ENCODE data around the gene PLD1.

DNA sequence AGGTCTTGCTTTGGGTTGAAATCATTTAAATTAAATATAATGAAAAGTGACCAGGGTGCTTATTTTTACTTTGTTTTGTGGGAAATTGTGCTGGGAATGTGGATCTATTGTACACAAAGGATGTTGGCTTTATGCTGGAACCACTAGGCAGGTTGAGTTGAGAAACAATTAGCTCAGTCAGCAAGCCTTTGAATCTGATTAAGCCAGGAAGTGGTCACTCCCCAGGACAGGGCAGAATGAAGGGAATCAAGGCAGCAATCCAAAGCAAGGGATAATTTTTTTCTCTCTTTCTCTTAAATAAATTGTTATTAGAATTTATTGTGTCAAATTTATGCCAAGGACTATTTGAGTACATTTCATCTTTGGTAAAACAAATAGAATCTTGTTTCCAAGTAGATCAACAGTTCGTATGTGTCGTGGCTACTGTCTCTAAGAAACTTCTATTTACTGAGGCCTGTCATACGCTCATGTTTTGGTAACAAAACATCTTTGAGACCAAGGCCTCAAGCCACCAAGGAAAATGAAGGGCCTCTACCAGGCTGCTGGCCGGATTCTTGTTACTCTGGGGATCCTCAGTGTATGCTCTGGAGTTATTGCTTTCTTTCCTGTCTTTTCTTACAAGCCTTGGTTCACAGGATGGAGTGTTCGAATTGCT is 32.7 kb upstream of the PLD1 start, which contains the start of gene TMEM212:
- TF ChIP-seq POLR2A (IDR thresholded peaks at IDR 0.05), result no peak
- TF ChIP-seq, protein P1, sequence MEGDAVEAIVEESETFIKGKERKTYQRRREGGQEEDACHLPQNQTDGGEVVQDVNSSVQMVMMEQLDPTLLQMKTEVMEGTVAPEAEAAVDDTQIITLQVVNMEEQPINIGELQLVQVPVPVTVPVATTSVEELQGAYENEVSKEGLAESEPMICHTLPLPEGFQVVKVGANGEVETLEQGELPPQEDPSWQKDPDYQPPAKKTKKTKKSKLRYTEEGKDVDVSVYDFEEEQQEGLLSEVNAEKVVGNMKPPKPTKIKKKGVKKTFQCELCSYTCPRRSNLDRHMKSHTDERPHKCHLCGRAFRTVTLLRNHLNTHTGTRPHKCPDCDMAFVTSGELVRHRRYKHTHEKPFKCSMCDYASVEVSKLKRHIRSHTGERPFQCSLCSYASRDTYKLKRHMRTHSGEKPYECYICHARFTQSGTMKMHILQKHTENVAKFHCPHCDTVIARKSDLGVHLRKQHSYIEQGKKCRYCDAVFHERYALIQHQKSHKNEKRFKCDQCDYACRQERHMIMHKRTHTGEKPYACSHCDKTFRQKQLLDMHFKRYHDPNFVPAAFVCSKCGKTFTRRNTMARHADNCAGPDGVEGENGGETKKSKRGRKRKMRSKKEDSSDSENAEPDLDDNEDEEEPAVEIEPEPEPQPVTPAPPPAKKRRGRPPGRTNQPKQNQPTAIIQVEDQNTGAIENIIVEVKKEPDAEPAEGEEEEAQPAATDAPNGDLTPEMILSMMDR (IDR thresholded peaks at IDR 0.05), result no peak

Data from heart left ventricle (tissue), 13 donors.